Measurements from ENCODE around the gene ZC3H12D.

Gene ZC3H12D

GRCh38 chr6:149458196-149458595 lies 26.6 kb downstream of the ZC3H12D start:
- TF ChIP-seq CTCF (IDR thresholded peaks at IDR 0.05; ENCODE audit: low read depth, low read length) = no peak
- no peak overlapping the region for H3K4me3 ChIP-seq (replicated peaks in 1 of 2; ENCODE audit: low read depth in 2 of 2, low read length in 2 of 2)
- DNase-seq (ENCODE audit: low read depth in 2 of 2) = no peak

GRCh38 chr6:149457316-149457884 lies 27.4 kb downstream of the ZC3H12D start:
- peak in 1 of 2 donors; percentile 42 for DNase-seq (ENCODE audit: low read depth in 2 of 2)
- no peak for TF ChIP-seq CTCF (IDR thresholded peaks at IDR 0.05; ENCODE audit: low read depth, low read length)
- H3K4me3 ChIP-seq (replicated peaks in 1 of 2; ENCODE audit: low read depth in 2 of 2, low read length in 2 of 2) = no peak overlapping the region

GRCh38 chr6:149456311-149457021 lies 28.3 kb downstream of the ZC3H12D start:
- DNase-seq (ENCODE audit: low read depth in 2 of 2) = no peak
- no peak overlapping the region for H3K4me3 ChIP-seq (replicated peaks in 1 of 2; ENCODE audit: low read depth in 2 of 2, low read length in 2 of 2)
- no peak for TF ChIP-seq CTCF (IDR thresholded peaks at IDR 0.05; ENCODE audit: low read depth, low read length)

GRCh38 chr6:149455031-149455732 lies 29.6 kb downstream of the ZC3H12D start:
- no peak overlapping the region for H3K4me3 ChIP-seq (replicated peaks in 1 of 2; ENCODE audit: low read depth in 2 of 2, low read length in 2 of 2)
- no peak for TF ChIP-seq CTCF (IDR thresholded peaks at IDR 0.05; ENCODE audit: low read depth, low read length)
- DNase-seq (ENCODE audit: low read depth in 2 of 2) = no peak

- TF ChIP-seq CTCF (IDR thresholded peaks at IDR 0.05; ENCODE audit: low read depth, low read length) = no peak
- DNase-seq (ENCODE audit: low read depth in 2 of 2) = peak; percentile 91 to 99
- no peak overlapping the region for H3K4me3 ChIP-seq (replicated peaks in 1 of 2; ENCODE audit: low read depth in 2 of 2, low read length in 2 of 2)
Measured at GRCh38 chr6:149454346-149454848, 30.4 kb downstream of the ZC3H12D start.

- no peak for DNase-seq (ENCODE audit: low read depth in 2 of 2)
- TF ChIP-seq CTCF (IDR thresholded peaks at IDR 0.05; ENCODE audit: low read depth, low read length) = no peak
Measured at GRCh38 chr6:149453597-149454345, 31.0 kb downstream of the ZC3H12D start.

More at GRCh38 chr6:149453597-149454345, 31.0 kb downstream of the ZC3H12D start:
- no peak overlapping the region for H3K4me3 ChIP-seq (replicated peaks in 1 of 2; ENCODE audit: low read depth in 2 of 2, low read length in 2 of 2)
